Liver (tissue), 9 donors: ENCODE results near the gene CSMD2. TPM values are rescaled to one million over a fixed set of nuclear protein-coding genes. Genes with fewer than 3 reads are reported as not detected.

Experiments
- DNase-seq: peaks from one replicate; pipeline ENCODE4 v3.0.0-alpha.2; 2017; ENCODE audit warnings: low spot score
- H3K27ac ChIP-seq, 2 donors: one replicate each; pipeline ENCODE4 v1.7.0; 2013; ENCODE audit warnings: inconsistent platforms in 2 of 2, low read length in 2 of 2, control low read depth in 1 of 2, low read depth in 1 of 2, mild to moderate bottlenecking in 1 of 2
- H3K27me3 ChIP-seq, 4 donors: one replicate each; pipeline versions ENCODE4 v1.6.1 to v1.7.0; 2013; ENCODE audit warnings: low read length in 3 of 4, inconsistent platforms in 1 of 4, mild to moderate bottlenecking in 1 of 4, moderate library complexity in 1 of 4; ENCODE audit not compliant: control insufficient read depth in 4 of 4, insufficient read depth in 4 of 4
- H3K36me3 ChIP-seq, 4 donors: one replicate each; pipeline versions ENCODE4 v1.6.1 to v1.7.0; 2013; ENCODE audit warnings: low read length in 3 of 4, mild to moderate bottlenecking in 3 of 4, low read depth in 1 of 4, moderate library complexity in 1 of 4; ENCODE audit not compliant: control insufficient read depth in 4 of 4, insufficient read depth in 3 of 4
- H3K4me1 ChIP-seq, 4 donors: one replicate each; pipeline versions ENCODE4 v1.6.1 to v1.7.0; 2013; ENCODE audit warnings: low read length in 3 of 4, mild to moderate bottlenecking in 3 of 4, moderate library complexity in 1 of 4; ENCODE audit not compliant: control insufficient read depth in 4 of 4, insufficient read depth in 4 of 4
- H3K4me3 ChIP-seq, 3 donors: one replicate each; pipeline versions ENCODE4 v1.6.1 to v1.7.0; 2013; ENCODE audit warnings: low read length in 3 of 3, control low read depth in 1 of 3, low read depth in 1 of 3, mild to moderate bottlenecking in 1 of 3
- H3K9ac ChIP-seq, 2 donors: one replicate each; pipeline ENCODE4 v1.7.0; 2013; ENCODE audit warnings: low read length in 2 of 2, mild to moderate bottlenecking in 2 of 2, moderate library complexity in 2 of 2, control low read depth in 1 of 2, low read depth in 1 of 2
- H3K9me3 ChIP-seq, 4 donors: one replicate each; pipeline versions ENCODE4 v1.6.1 to v1.7.0; 2013; ENCODE audit warnings: low read length in 3 of 4; ENCODE audit not compliant: control insufficient read depth in 4 of 4
- EGR1 ChIP-seq, 2 donors: IDR thresholded peaks; 2 replicates each; pipeline ENCODE4 v1.6.1; 2016 to 2018; ENCODE audit warnings: antibody characterized with exemption in 2 of 2, low read depth in 2 of 2
- FOXA1 ChIP-seq: IDR thresholded peaks from 2 replicates; pipeline ENCODE4 v1.6.1; 2016; ENCODE audit warnings: antibody characterized with exemption
- FOXA2 ChIP-seq: IDR thresholded peaks from 2 replicates; pipeline ENCODE4 v1.6.1; 2016; ENCODE audit warnings: antibody characterized with exemption
- GABPA ChIP-seq, 2 donors: IDR thresholded peaks in 1 of 2; conservative IDR thresholded peaks in 1 of 2; 2 replicates each; pipeline ENCODE4 v1.6.1; 2016; ENCODE audit warnings: antibody characterized with exemption in 2 of 2, mild to moderate bottlenecking in 1 of 2, moderate library complexity in 1 of 2
- HNF4A ChIP-seq, 2 donors: conservative IDR thresholded peaks; 2 replicates each; pipeline ENCODE4 v1.6.1; 2016; ENCODE audit warnings: antibody characterized with exemption in 2 of 2, mild to moderate bottlenecking in 2 of 2
- HNF4G ChIP-seq: IDR thresholded peaks from 2 replicates; pipeline ENCODE4 v1.6.1; 2016; ENCODE audit warnings: antibody characterized with exemption
- JUND ChIP-seq, 2 donors: IDR thresholded peaks; 2 replicates each; pipeline ENCODE4 v1.6.1; 2016; ENCODE audit warnings: antibody characterized with exemption in 2 of 2
- NR2F2 ChIP-seq: IDR thresholded peaks from 2 replicates; pipeline ENCODE4 v1.6.1; 2016; ENCODE audit warnings: antibody characterized with exemption
- RAD21 ChIP-seq, 2 donors: IDR thresholded peaks; 2 replicates each; pipeline ENCODE4 v1.6.1; 2016; ENCODE audit warnings: antibody characterized with exemption in 2 of 2, mild to moderate bottlenecking in 2 of 2
- RXRA ChIP-seq, 2 donors: IDR thresholded peaks; 2 replicates each; pipeline ENCODE4 v1.6.1; 2017 to 2018; ENCODE audit warnings: antibody characterized with exemption in 2 of 2, mild to moderate bottlenecking in 1 of 2
- SP1 ChIP-seq: IDR thresholded peaks from 2 replicates; pipeline ENCODE4 v1.6.1; 2018; ENCODE audit warnings: antibody characterized with exemption, mild to moderate bottlenecking
- TAF1 ChIP-seq: conservative IDR thresholded peaks from 2 replicates; pipeline ENCODE4 v1.6.1; 2016; ENCODE audit warnings: antibody characterized with exemption, mild to moderate bottlenecking
- YY1 ChIP-seq: IDR thresholded peaks from 2 replicates; pipeline ENCODE4 v1.6.1; 2016; ENCODE audit warnings: antibody characterized with exemption, mild to moderate bottlenecking
- WGBS: extraction: QIAGEN DNeasy Blood & Tissue Kit; methylation state at CpG from one replicate; pipeline ENCODE4 v1.1.7; 2013; 5-methylcytosine and 5-hydroxymethylcytosine counted together
- polyA plus RNA-seq, 2 donors: library from polyadenylated mRNA; stranded (reverse) in 1 of 2; unstranded in 1 of 2; fragments of 200-250 nt in 1 of 2; fragments of >200 nt in 1 of 2; fragmentation: Nextera tagmentation in 1 of 2; extraction: Ambion mirVana in 1 of 2; gene quantifications; one replicate each; pipeline versions ENCODE4 v1.2.1 to v1.2.3, GENCODE V29; 2013 to 2015
- total RNA-seq, 2 donors: library from RNA; depleted of rRNA; stranded (reverse); fragments of >200 nt; gene quantifications; one replicate each; pipeline ENCODE4 v1.2.3, GENCODE V29; 2014
- TF ChIP-seq, protein P1 (sequence below): IDR thresholded peaks from 2 replicates; pipeline ENCODE4 v1.6.1; 2016; ENCODE audit warnings: antibody characterized with exemption, mild to moderate bottlenecking
- TF ChIP-seq, protein P2 (sequence below): fragments of 150-350 bp; IDR thresholded peaks from 2 replicates; pipeline ENCODE4 v1.5.1; 2017; ENCODE audit warnings: improper control_type of control experiment, low read depth, low read length; ENCODE audit not compliant: missing input control
- TF ChIP-seq, protein P3 (sequence below): IDR thresholded peaks from 2 replicates; pipeline ENCODE4 v1.6.1; 2016; ENCODE audit warnings: antibody characterized with exemption
- TF ChIP-seq, protein P4 (sequence below): IDR thresholded peaks from 2 replicates; pipeline ENCODE4 v1.6.1; 2016; ENCODE audit warnings: antibody characterized with exemption
- TF ChIP-seq, protein P5 (sequence below): IDR thresholded peaks from 2 replicates; pipeline ENCODE4 v1.6.1; 2016; ENCODE audit warnings: antibody characterized with exemption
- donor health status: healthy.
- donor health status: healthy.
- donor health status: healthy.
- donor health status: healthy.
- donor health status: healthy.

The CSMD2 gene
- total and polyA plus RNA-seq, 4 donors, result 0.08 to 0.09 TPM; not detected in 2

DNA sequence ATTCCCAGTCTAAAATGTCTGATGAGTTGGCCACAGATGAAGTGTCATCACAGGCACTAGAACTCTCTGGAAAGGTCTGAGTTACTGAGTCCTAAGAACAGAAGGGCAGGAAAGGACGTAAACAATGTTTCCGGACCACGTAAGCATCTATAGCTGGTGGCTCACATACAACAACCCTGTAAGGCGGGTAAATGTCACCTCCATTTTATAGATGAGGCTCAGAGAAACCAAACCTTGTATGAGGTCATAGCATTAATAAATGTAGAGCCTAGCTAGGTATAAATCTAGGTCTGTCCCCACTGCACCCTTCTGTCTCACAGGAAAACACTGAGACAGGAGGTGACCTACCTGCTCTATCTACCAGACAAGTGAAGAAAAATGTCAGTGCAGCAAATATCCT lies 86.6 kb downstream of the CSMD2 start:
- DNase-seq, result no peak
- TF ChIP-seq RXRA (IDR thresholded peaks at IDR 0.05) (no peak), EGR1 (IDR thresholded peaks at IDR 0.05; ENCODE audit: low read depth in 2 of 2) (no peak), HNF4G (no peak), RAD21 (IDR thresholded peaks at IDR 0.05) (no peak), YY1 (no peak), HNF4A (conservative IDR thresholded peaks at IDR 0.05) (no peak), NR2F2 (no peak), FOXA1 (no peak), TAF1 (no peak), SP1 (no peak), FOXA2 (no peak), GABPA (IDR thresholded peaks at IDR 0.05 in 1 of 2, conservative IDR thresholded peaks at IDR 0.05 in 1 of 2) (no peak), JUND (IDR thresholded peaks at IDR 0.05) (no peak)
- TF ChIP-seq, protein P1, sequence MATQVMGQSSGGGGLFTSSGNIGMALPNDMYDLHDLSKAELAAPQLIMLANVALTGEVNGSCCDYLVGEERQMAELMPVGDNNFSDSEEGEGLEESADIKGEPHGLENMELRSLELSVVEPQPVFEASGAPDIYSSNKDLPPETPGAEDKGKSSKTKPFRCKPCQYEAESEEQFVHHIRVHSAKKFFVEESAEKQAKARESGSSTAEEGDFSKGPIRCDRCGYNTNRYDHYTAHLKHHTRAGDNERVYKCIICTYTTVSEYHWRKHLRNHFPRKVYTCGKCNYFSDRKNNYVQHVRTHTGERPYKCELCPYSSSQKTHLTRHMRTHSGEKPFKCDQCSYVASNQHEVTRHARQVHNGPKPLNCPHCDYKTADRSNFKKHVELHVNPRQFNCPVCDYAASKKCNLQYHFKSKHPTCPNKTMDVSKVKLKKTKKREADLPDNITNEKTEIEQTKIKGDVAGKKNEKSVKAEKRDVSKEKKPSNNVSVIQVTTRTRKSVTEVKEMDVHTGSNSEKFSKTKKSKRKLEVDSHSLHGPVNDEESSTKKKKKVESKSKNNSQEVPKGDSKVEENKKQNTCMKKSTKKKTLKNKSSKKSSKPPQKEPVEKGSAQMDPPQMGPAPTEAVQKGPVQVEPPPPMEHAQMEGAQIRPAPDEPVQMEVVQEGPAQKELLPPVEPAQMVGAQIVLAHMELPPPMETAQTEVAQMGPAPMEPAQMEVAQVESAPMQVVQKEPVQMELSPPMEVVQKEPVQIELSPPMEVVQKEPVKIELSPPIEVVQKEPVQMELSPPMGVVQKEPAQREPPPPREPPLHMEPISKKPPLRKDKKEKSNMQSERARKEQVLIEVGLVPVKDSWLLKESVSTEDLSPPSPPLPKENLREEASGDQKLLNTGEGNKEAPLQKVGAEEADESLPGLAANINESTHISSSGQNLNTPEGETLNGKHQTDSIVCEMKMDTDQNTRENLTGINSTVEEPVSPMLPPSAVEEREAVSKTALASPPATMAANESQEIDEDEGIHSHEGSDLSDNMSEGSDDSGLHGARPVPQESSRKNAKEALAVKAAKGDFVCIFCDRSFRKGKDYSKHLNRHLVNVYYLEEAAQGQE, result no peak
- TF ChIP-seq, protein P2, sequence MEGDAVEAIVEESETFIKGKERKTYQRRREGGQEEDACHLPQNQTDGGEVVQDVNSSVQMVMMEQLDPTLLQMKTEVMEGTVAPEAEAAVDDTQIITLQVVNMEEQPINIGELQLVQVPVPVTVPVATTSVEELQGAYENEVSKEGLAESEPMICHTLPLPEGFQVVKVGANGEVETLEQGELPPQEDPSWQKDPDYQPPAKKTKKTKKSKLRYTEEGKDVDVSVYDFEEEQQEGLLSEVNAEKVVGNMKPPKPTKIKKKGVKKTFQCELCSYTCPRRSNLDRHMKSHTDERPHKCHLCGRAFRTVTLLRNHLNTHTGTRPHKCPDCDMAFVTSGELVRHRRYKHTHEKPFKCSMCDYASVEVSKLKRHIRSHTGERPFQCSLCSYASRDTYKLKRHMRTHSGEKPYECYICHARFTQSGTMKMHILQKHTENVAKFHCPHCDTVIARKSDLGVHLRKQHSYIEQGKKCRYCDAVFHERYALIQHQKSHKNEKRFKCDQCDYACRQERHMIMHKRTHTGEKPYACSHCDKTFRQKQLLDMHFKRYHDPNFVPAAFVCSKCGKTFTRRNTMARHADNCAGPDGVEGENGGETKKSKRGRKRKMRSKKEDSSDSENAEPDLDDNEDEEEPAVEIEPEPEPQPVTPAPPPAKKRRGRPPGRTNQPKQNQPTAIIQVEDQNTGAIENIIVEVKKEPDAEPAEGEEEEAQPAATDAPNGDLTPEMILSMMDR, result no peak
- TF ChIP-seq, protein P3, sequence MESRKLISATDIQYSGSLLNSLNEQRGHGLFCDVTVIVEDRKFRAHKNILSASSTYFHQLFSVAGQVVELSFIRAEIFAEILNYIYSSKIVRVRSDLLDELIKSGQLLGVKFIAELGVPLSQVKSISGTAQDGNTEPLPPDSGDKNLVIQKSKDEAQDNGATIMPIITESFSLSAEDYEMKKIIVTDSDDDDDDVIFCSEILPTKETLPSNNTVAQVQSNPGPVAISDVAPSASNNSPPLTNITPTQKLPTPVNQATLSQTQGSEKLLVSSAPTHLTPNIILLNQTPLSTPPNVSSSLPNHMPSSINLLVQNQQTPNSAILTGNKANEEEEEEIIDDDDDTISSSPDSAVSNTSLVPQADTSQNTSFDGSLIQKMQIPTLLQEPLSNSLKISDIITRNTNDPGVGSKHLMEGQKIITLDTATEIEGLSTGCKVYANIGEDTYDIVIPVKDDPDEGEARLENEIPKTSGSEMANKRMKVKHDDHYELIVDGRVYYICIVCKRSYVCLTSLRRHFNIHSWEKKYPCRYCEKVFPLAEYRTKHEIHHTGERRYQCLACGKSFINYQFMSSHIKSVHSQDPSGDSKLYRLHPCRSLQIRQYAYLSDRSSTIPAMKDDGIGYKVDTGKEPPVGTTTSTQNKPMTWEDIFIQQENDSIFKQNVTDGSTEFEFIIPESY, result no peak
- TF ChIP-seq, protein P4, sequence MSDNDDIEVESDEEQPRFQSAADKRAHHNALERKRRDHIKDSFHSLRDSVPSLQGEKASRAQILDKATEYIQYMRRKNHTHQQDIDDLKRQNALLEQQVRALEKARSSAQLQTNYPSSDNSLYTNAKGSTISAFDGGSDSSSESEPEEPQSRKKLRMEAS, result no peak
- TF ChIP-seq, protein P5, sequence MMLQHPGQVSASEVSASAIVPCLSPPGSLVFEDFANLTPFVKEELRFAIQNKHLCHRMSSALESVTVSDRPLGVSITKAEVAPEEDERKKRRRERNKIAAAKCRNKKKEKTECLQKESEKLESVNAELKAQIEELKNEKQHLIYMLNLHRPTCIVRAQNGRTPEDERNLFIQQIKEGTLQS, result no peak
- H3K36me3 ChIP-seq, result no peaks in the 10 kb centered on the region
- no peak overlapping the region for H3K4me3 ChIP-seq
- peaks cover 0 to 4% (median 1%) of the 10 kb centered on the region in 4 donors for H3K9me3 ChIP-seq
- H3K4me1 ChIP-seq, result no peaks in the 10 kb centered on the region
- peaks cover 0 to 2% (median 0%) of the 10 kb centered on the region in 4 donors for H3K27me3 ChIP-seq
- no peak overlapping the region for H3K9ac ChIP-seq
- 93% methylated on average over 4 of the region's 4 CpGs for WGBS
- no peak overlapping the region for H3K27ac ChIP-seq
